NCI-H1048 (cell line): Measurements from ENCODE around the gene SPTSSB.

Experiments used
- DNase-seq: peaks from one replicate; lab custom pipeline; 2025; lab: John Stamatoyannopoulos, UW

Gene SPTSSB

GRCh38 chr3:161390200-161390599, 18.9 kb upstream of the SPTSSB start:
- DNase-seq: no peak

- DNase-seq: no peak
Observed at GRCh38 chr3:161389445-161390035, 18.2 kb upstream of the SPTSSB start.

GRCh38 chr3:161388855-161389254, 17.5 kb upstream of the SPTSSB start:
- no peak for DNase-seq

GRCh38 chr3:161386991-161387770, 15.9 kb upstream of the SPTSSB start:
- no peak for DNase-seq

- no peak for DNase-seq
Observed at GRCh38 chr3:161372321-161373260, 1.3 kb upstream of the SPTSSB start.

GRCh38 chr3:161369531-161369930, 1.8 kb downstream of the SPTSSB start:
- DNase-seq: no peak

DNA sequence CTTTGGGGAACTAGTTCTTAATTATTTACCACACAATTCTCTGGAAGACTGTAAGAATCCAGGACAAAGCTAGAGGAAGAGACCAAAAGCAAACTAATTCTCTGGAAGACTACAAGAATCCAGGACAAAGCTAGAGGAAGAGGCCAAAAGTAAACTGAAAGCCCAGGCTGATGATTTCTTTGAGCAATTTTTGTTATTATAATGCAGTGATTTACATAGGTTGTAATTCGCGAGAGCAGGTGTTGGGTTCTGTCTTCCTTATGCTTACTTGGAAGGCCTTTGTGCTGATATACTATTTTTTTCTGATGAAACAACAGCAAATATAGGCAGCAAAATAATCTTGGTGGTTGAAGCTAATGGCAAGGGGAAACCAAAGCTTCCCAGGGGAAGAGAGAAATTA, 5.2 kb downstream of the SPTSSB start:
- no peak for DNase-seq

DNA sequence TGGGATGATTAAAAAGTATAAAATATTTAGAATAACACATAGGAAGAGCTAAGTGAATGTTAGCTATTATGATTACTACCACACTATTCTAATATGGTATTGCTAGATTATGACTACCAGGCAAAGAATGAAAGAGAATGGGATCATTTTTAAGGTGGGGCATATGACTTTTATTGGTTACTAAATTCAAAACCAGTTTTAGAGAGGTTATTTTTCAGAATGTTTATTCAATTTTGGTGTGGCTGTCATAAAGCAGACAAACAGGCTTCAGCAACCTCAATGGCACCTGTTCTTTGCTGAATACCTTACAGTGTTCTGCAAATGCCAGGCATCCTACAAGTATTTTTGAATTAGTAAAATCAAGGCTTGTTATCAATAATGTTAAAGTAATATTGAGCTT, 12.8 kb downstream of the SPTSSB start:
- DNase-seq: no peak

- no peak for DNase-seq
Observed at GRCh38 chr3:161356287-161356686, 15.0 kb downstream of the SPTSSB start.

- no peak for DNase-seq
Observed at GRCh38 chr3:161355508-161355907, 15.8 kb downstream of the SPTSSB start.

DNA sequence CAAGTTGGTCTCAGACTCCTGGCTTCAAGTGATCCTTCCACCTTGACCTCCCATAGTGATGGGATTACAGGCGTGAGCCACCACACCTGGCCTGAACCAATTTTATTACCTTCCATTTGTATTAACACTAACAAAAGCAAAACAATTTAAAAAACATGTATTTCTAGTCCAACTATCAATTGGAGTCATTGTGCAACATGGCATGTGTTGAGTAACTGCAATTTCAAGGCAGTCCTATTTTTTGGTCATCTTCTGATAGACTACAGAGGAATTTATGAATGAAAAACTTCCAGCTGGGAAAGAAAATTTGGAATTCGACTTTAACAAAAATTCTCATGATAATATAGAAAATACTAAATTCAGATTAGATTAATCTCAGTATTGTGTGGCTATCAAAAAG, 16.8 kb downstream of the SPTSSB start:
- no peak for DNase-seq

- DNase-seq: no peak
Observed at GRCh38 chr3:161351330-161351729, 20.0 kb downstream of the SPTSSB start.

- DNase-seq: no peak
Observed at GRCh38 chr3:161350916-161351315, 20.4 kb downstream of the SPTSSB start.

DNA sequence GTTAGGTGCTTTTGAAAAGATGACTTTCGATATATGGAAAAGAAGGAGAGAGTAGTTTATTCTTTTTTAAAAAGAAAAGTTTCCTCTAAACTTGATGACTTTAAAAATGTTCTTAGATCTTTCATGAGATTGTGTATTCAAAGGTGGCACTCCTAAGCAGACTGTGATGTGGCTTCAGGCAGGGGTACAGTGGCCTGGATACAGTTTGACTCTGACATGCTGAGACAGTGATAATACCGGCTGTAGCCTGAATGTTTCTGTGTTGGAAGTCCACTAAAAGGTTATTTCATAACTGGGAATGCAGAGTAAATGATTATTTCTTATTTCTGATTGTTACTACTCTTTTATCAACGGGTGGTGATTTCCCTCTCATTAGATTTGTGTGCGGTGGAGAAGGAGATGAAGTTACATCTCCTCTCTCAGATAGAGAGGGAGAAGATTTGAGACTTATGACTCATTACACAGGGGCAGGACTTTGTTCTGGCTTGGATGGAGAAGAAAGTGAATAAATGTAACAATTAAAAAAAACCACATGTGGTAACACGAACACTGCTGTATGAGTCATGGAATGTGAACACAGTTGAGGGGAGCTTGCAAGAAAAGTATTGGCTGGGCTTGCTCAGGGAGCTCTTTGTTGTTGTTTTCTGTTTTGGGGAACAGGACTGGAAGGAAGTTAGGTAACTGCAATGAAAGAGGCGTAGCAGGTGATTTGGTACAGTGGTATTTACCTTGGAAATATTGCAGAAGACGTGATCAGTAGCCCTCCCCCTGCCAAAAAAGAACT, 21.6 kb downstream of the SPTSSB start:
- no peak for DNase-seq

DNA sequence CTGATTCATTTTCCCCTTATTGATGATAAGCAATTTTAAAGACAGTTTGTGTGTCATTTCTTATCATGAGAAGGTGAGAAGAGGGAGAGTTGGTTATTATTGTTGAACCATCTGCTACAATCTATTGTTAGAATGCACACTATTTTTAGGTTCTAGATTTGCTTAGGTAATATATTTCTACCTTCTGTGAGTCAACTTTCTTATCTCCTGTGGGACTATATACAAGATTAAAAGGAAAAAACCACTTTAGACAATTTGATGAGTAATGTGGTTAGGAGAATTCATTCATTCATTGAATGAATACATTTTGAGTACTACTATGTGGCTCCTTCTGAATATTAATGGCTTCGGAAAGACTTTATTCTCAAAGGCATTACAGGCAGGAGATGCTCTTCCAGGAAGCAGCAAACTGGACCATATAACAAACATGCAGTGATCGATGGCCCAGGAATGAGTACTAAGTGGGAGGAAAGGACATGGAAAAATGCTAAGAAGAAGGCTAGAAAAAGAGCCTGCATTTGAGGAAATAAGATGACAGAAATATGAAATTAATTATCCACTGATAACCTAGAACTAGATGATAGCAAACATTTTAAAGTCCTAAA, 22.4 kb downstream of the SPTSSB start:
- no peak for DNase-seq

DNA sequence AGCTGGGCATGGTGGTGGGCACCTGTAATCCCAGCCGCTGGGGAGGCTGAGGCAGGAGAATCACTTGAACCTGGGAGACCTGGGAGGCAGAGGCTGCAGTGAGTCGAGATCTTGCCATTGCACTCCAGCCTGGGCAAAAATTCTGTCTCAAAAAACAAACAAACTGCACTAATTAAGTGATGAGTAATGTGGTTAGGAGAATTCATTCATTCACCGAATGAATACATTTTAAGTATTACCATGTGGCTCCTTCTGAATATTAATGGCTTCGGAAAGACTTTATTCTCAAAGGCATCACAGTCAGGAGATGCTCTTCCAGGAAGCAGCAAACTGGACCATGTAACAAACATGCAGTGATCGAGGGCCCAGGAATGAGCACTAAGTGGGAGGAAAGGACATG, 23.6 kb downstream of the SPTSSB start:
- DNase-seq: no peak

GRCh38 chr3:161345023-161345422, 26.3 kb downstream of the SPTSSB start:
- DNase-seq: no peak

DNA sequence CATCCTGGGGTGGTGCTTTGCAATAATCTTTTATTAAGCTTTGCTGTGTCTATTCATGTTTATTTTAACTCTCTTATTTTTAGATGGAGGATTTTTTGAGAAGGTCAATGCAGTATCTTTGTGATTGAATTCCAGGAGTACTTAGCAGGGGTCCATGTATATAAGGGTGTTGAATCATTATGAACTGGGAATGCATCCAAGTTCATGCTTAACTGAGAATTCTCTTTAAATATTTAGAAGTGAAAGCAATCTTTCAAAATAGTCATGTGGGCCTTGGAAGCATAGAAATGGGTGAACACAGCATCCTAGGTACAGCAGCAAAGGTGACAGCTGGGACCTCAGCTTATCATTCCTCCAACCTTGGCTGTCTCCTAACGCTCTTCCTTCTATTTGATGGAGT, 27.3 kb downstream of the SPTSSB start:
- DNase-seq: no peak

DNA sequence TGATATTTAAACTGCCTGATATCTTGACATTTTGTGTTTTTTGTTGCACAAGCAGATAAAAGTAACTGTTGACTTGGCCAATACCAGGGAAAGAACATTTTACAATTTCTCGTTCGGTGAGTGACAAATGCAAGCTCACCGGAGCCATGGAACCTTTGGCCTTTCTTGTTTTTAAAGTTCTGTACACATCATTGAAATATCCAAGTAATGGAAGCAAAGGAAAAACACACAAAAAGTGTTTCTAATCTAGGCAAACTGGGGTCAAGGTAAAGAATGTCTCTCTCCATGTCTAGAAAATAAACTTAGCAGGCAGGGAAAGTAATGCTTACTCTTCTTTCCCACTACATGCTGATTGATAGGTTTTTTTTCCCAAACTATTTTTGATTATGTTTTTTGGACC, 27.8 kb downstream of the SPTSSB start:
- DNase-seq: no peak

- no peak for DNase-seq
Observed at GRCh38 chr3:161342629-161343028, 28.7 kb downstream of the SPTSSB start.
